Epithelial cell of proximal tubule (primary cell): ENCODE measurements around the gene NOXO1. TPM values are rescaled to one million over a fixed set of nuclear protein-coding genes. Genes with fewer than 3 reads are reported as not detected.

Source experiments
- DNase-seq: peaks from one replicate; pipeline ENCODE4 v3.0.0-alpha.2; 2011; ENCODE audit warnings: low read depth
- H3K4me3 ChIP-seq: 2 replicates; pipeline ENCODE4 v1.5.1; 2011; ENCODE audit warnings: low read depth, mild to moderate bottlenecking, low read length
- total RNA-seq: library from RNA; depleted of rRNA; stranded (reverse); fragments of >200 nt; gene quantifications from 2 replicates; pipeline ENCODE4 v1.2.3, GENCODE V29; 2015
- TF ChIP-seq, protein P1 (sequence below): conservative IDR thresholded peaks from 2 replicates; pipeline ENCODE4 v1.5.1; 2012; ENCODE audit warnings: low read depth, mild to moderate bottlenecking, low read length

The NOXO1 gene
- total RNA-seq, result 0.94 and 1.2 TPM in 2 replicates

DNA sequence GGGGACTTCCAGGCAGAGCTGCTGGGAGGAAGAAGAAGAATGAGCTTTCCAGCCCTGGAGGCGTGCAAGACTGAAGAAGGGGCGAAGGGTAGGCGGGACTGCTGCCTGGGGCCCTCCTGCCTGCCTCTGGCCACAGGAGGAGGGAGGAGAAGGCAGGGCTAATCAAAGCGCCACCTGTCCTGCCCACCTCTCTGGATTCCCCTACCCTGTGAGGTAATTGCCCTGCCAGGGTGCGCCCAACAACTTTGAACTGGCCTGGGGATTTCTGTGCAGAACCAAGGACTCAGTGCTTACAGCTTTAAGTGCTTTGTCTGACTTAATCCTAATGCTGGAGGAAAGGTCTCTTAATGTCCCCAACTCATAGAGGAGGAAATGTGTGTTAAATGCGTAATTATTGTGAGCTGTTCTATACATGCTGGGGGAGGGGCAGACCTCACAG lies at the start of gene NOXO1:
NOXO1 (minus strand) TSS at position 72 of the 439 bp plus-strand sequence. CDS start 290 bp downstream, outside the sequence.
- H3K4me3 ChIP-seq, result no peak within 1 kb of the TSS
- no peak for DNase-seq
- TF ChIP-seq, protein P1, sequence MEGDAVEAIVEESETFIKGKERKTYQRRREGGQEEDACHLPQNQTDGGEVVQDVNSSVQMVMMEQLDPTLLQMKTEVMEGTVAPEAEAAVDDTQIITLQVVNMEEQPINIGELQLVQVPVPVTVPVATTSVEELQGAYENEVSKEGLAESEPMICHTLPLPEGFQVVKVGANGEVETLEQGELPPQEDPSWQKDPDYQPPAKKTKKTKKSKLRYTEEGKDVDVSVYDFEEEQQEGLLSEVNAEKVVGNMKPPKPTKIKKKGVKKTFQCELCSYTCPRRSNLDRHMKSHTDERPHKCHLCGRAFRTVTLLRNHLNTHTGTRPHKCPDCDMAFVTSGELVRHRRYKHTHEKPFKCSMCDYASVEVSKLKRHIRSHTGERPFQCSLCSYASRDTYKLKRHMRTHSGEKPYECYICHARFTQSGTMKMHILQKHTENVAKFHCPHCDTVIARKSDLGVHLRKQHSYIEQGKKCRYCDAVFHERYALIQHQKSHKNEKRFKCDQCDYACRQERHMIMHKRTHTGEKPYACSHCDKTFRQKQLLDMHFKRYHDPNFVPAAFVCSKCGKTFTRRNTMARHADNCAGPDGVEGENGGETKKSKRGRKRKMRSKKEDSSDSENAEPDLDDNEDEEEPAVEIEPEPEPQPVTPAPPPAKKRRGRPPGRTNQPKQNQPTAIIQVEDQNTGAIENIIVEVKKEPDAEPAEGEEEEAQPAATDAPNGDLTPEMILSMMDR, result no peak

DNA sequence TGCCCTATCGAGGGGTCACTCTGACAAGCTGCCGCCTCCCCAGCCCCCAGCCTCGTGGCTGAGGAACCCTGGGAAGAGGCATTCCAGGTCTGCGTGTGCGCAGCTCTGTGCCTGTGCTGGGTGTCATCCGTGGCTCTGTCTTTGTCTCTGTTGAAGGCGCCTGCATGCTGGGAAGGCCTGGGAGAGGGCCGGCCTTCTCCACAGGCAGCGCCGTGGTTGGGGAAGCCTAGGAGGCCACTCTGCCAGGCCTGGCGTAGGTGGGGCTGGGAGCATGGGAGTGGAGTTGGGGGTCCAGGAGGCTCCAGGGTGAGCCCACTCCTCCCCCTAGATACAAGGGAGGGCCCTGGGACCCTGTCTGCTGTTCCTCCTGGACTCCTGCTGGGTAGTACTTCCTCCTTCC lies 48.8 kb upstream of the NOXO1 start:
- TF ChIP-seq, protein P1, result no peak
- H3K4me3 ChIP-seq, result no peak overlapping the region
- no peak for DNase-seq

GRCh38 chr16:2029350-2029749 lies 48.1 kb upstream of the NOXO1 start:
- no peak for DNase-seq
- TF ChIP-seq, protein P1, result no peak
- H3K4me3 ChIP-seq, result no peak overlapping the region

GRCh38 chr16:2028620-2029220 lies 47.5 kb upstream of the NOXO1 start:
- no peak for DNase-seq
- H3K4me3 ChIP-seq, result no peak overlapping the region
- TF ChIP-seq, protein P1, result no peak

- H3K4me3 ChIP-seq, result no peak overlapping the region
- TF ChIP-seq, protein P1, result no peak
- DNase-seq, result no peak
These were observed 46.9 kb upstream of the NOXO1 start for GRCh38 chr16:2028146-2028545.

- TF ChIP-seq, protein P1, result no peak
- DNase-seq, result no peak
- peak overlapping the region; percentile 59 for H3K4me3 ChIP-seq
These were observed 46.0 kb upstream of the NOXO1 start for GRCh38 chr16:2027024-2028010.
